Spinal cord (tissue), 10 donors: ENCODE results near the gene TNFRSF9. TPM values are rescaled to one million over a fixed set of nuclear protein-coding genes. Genes with fewer than 3 reads are reported as not detected.

Experiments
- DNase-seq, 6 donors: peaks; one replicate each; pipeline versions ENCODE4 v3.0.0 to v3.0.0-alpha.2; 2013 to 2015; ENCODE audit warnings: low spot score in 6 of 6, low read depth in 4 of 6
- H3K27ac ChIP-seq: one replicate; pipeline ENCODE4 v1.5.1; 2013; ENCODE audit warnings: low read depth, low read length, control low read depth
- H3K27me3 ChIP-seq: one replicate; pipeline ENCODE4 v1.6.1; 2013; ENCODE audit warnings: low read length; ENCODE audit not compliant: control insufficient read depth, insufficient read depth
- H3K36me3 ChIP-seq: one replicate; pipeline ENCODE4 v1.6.1; 2013; ENCODE audit warnings: low read length; ENCODE audit not compliant: control insufficient read depth, insufficient read depth
- H3K4me1 ChIP-seq: one replicate; pipeline ENCODE4 v1.6.1; 2013; ENCODE audit warnings: low read length; ENCODE audit not compliant: control insufficient read depth, insufficient read depth
- H3K4me3 ChIP-seq: one replicate; pipeline ENCODE4 v1.5.1; 2013; ENCODE audit warnings: low read depth, low read length, control low read depth
- H3K9me3 ChIP-seq: one replicate; pipeline ENCODE4 v1.6.1; 2013; ENCODE audit warnings: low read length; ENCODE audit not compliant: control insufficient read depth, insufficient read depth
- WGBS: methylation state at CpG from one replicate; pipeline ENCODE4 v1.1.5; 2013; ENCODE audit warnings: missing lambda C conversion rate; ENCODE audit not compliant: insufficient coverage; 5-methylcytosine and 5-hydroxymethylcytosine counted together
- polyA plus RNA-seq, 2 donors: library from polyadenylated mRNA; unstranded; fragments of 120-200 nt; gene quantifications; one replicate each; pipeline ENCODE4 v1.2.1, GENCODE V29; 2013; ENCODE audit not compliant: insufficient read length in 2 of 2
- total RNA-seq, 2 donors: library from RNA; depleted of rRNA in 1 of 2; stranded (reverse); fragments of 120-200 nt in 1 of 2; fragments of >200 nt in 1 of 2; gene quantifications; one replicate each; pipeline versions ENCODE4 v1.2.3 to v1.2.4, GENCODE V29; 2013 to 2014
- donor health status: healthy.

Gene TNFRSF9
- total and polyA plus RNA-seq, 4 donors: 0.10 to 0.29 (median 0.11) TPM; not detected in 1

- H3K4me1 ChIP-seq: peaks cover 7% of the 10 kb centered on the region
- H3K27ac ChIP-seq: no peak overlapping the region
- WGBS: 75% methylated on average over 5 of the region's 9 CpGs
- no peak overlapping the region for H3K4me3 ChIP-seq
- H3K36me3 ChIP-seq: no peaks in the 10 kb centered on the region
- no peak for DNase-seq
- H3K9me3 ChIP-seq: no peaks in the 10 kb centered on the region
- H3K27me3 ChIP-seq: no peaks in the 10 kb centered on the region
Observed at GRCh38 chr1:7888248-7889081, 52.2 kb downstream of the TNFRSF9 start.

- Histone ChIP-seq H3K4me1 (peaks cover 7% of the 10 kb centered on the region), H3K27me3 (no peaks in the 10 kb centered on the region), H3K27ac (no peak overlapping the region), H3K36me3 (no peaks in the 10 kb centered on the region), H3K9me3 (no peaks in the 10 kb centered on the region), H3K4me3 (no peak overlapping the region)
- DNase-seq: peak; percentile 13 to 95 (median 40)
- WGBS: 30% methylated on average over 5 of the region's 7 CpGs
Observed at GRCh38 chr1:7886405-7886745, 54.3 kb downstream of the TNFRSF9 start.

GRCh38 chr1:7885513-7886404 lies 54.9 kb downstream of the TNFRSF9 start:
- 29% methylated on average over 19 of the region's 27 CpGs for WGBS
- peak in 1 of 6 donors; percentile 38 for DNase-seq
- no peaks in the 10 kb centered on the region for H3K36me3 ChIP-seq
- no peak overlapping the region for H3K4me3 ChIP-seq
- H3K4me1 ChIP-seq: peaks cover 7% of the 10 kb centered on the region
- no peaks in the 10 kb centered on the region for H3K27me3 ChIP-seq
- no peak overlapping the region for H3K27ac ChIP-seq
- H3K9me3 ChIP-seq: no peaks in the 10 kb centered on the region

GRCh38 chr1:7884757-7885156 lies 55.9 kb downstream of the TNFRSF9 start:
- no peak for DNase-seq
- Histone ChIP-seq H3K27me3 (no peaks in the 10 kb centered on the region), H3K4me1 (peaks cover 7% of the 10 kb centered on the region), H3K4me3 (no peak overlapping the region), H3K27ac (no peak overlapping the region), H3K36me3 (no peaks in the 10 kb centered on the region), H3K9me3 (no peaks in the 10 kb centered on the region)
- 94% methylated on average over 1 of the region's 1 CpG for WGBS

GRCh38 chr1:7879228-7879627 lies 61.4 kb downstream of the TNFRSF9 start:
- Histone ChIP-seq H3K4me3 (no peak overlapping the region), H3K4me1 (no peaks in the 10 kb centered on the region), H3K27ac (no peak overlapping the region), H3K9me3 (no peaks in the 10 kb centered on the region), H3K36me3 (no peaks in the 10 kb centered on the region), H3K27me3 (no peaks in the 10 kb centered on the region)
- WGBS: 94% methylated on average over 3 of the region's 3 CpGs
- no peak for DNase-seq

GRCh38 chr1:7878027-7878426 lies 62.6 kb downstream of the TNFRSF9 start:
- no peaks in the 10 kb centered on the region for H3K9me3 ChIP-seq
- DNase-seq: no peak

GRCh38 chr1:7873801-7874795 lies 66.5 kb downstream of the TNFRSF9 start:
- H3K4me3 ChIP-seq: no peak overlapping the region
- H3K27me3 ChIP-seq: no peaks in the 10 kb centered on the region
- no peaks in the 10 kb centered on the region for H3K4me1 ChIP-seq
- no peak for DNase-seq
- no peaks in the 10 kb centered on the region for H3K36me3 ChIP-seq
- 52% methylated on average over 5 of the region's 11 CpGs for WGBS
- H3K9me3 ChIP-seq: no peaks in the 10 kb centered on the region
- no peak overlapping the region for H3K27ac ChIP-seq

More at GRCh38 chr1:7878027-7878426, 62.6 kb downstream of the TNFRSF9 start:
- Histone ChIP-seq H3K4me3 (no peak overlapping the region), H3K27ac (no peak overlapping the region), H3K27me3 (no peaks in the 10 kb centered on the region), H3K4me1 (no peaks in the 10 kb centered on the region), H3K36me3 (no peaks in the 10 kb centered on the region)
- no CpG with 5 or more reads among the region's 1 CpG for WGBS

GRCh38 chr1:7871136-7871535 lies 69.5 kb downstream of the TNFRSF9 start:
- DNase-seq: no peak
- no CpG with 5 or more reads among the region's 6 CpGs for WGBS
- no peak overlapping the region for H3K4me3 ChIP-seq
- H3K9me3 ChIP-seq: no peaks in the 10 kb centered on the region
- no peaks in the 10 kb centered on the region for H3K36me3 ChIP-seq
- no peaks in the 10 kb centered on the region for H3K4me1 ChIP-seq
- no peak overlapping the region for H3K27ac ChIP-seq
- no peaks in the 10 kb centered on the region for H3K27me3 ChIP-seq
